H1 (cell line): ENCODE data around the gene MRS2.

ENCODE experiments used
- ATF3 ChIP-seq: IDR thresholded peaks from 2 replicates; pipeline ENCODE4 v1.6.1; 2011; ENCODE audit warnings: low read depth, mild to moderate bottlenecking, low read length; ENCODE audit not compliant: insufficient read depth
- CEBPB ChIP-seq: IDR thresholded peaks from 2 replicates; pipeline ENCODE4 v1.6.1; 2012; ENCODE audit warnings: low read depth, low read length
- CTCF ChIP-seq, 3 experiments: IDR thresholded peaks; 1 replicate in 2 of 3; 2 replicates in 1 of 3; pipeline versions ENCODE4 v1.5.1 to v1.6.1; 2011; ENCODE audit warnings: low read length in 3 of 3, mild to moderate bottlenecking in 3 of 3, inconsistent platforms in 2 of 3, low read depth in 1 of 3, moderate library complexity in 1 of 3; ENCODE audit not compliant: insufficient read depth in 1 of 3; ENCODE audit errors: control extremely low read depth in 1 of 3
- FOSL1 ChIP-seq: IDR thresholded peaks from 2 replicates; pipeline ENCODE4 v1.6.1; 2011; ENCODE audit warnings: mild to moderate bottlenecking, low read depth, low read length, moderate library complexity; ENCODE audit not compliant: insufficient read depth
- MAX ChIP-seq: IDR thresholded peaks from 2 replicates; pipeline ENCODE4 v1.6.1; 2012; ENCODE audit warnings: inconsistent platforms
- POLR2A ChIP-seq, 2 experiments: IDR thresholded peaks; 1 replicate in 1 of 2; 2 replicates in 1 of 2; pipeline ENCODE4 v1.6.1; 2011; ENCODE audit warnings: low read depth in 2 of 2, low read length in 2 of 2, mild to moderate bottlenecking in 2 of 2; ENCODE audit errors: control extremely low read depth in 1 of 2
- POLR2AphosphoS5 ChIP-seq: IDR thresholded peaks from 2 replicates; pipeline ENCODE4 v1.6.1; 2011; ENCODE audit warnings: low read depth, low read length
- RFX5 ChIP-seq: IDR thresholded peaks from 2 replicates; pipeline ENCODE4 v1.6.1; 2011; ENCODE audit warnings: low read depth, low read length, improper control_type of control experiment, borderline replicate concordance
- SAP30 ChIP-seq: fragments of 300-600 bp; sonication (generic); IDR thresholded peaks from 2 replicates; pipeline ENCODE4 v1.7.1; 2012; ENCODE audit warnings: low read length, moderate library complexity, mild to moderate bottlenecking, inconsistent platforms; ENCODE audit not compliant: insufficient read depth, insufficient replicate concordance
- TAF1 ChIP-seq: IDR thresholded peaks from 2 replicates; pipeline ENCODE4 v1.6.1; 2011; ENCODE audit warnings: mild to moderate bottlenecking, low read depth, low read length

GRCh38 chr6:24454452-24454851 lies 51.7 kb downstream of the MRS2 start:
- TF ChIP-seq ATF3 (no peak), SAP30 (no peak), POLR2A (IDR thresholded peaks at IDR 0.05; ENCODE audit: control extremely low read depth in 1 of 2, low read depth in 2 of 2, low read length in 2 of 2) (no peak), CEBPB (no peak), CTCF (IDR thresholded peaks at IDR 0.05; ENCODE audit: control extremely low read depth in 1 of 3, insufficient read depth in 1 of 3, low read depth in 1 of 3, low read length in 3 of 3) (no peak), TAF1 (no peak), MAX (no peak), RFX5 (no peak), POLR2AphosphoS5 (no peak), FOSL1 (no peak)
